ENCODE data around the gene CRYBA1.
"Not testable (repeated sequence)": the region's sequence is repeated elsewhere in the genome, so short reads cannot be mapped to it uniquely, and the experiment has no call there.

CRYBA1 gene

DNA sequence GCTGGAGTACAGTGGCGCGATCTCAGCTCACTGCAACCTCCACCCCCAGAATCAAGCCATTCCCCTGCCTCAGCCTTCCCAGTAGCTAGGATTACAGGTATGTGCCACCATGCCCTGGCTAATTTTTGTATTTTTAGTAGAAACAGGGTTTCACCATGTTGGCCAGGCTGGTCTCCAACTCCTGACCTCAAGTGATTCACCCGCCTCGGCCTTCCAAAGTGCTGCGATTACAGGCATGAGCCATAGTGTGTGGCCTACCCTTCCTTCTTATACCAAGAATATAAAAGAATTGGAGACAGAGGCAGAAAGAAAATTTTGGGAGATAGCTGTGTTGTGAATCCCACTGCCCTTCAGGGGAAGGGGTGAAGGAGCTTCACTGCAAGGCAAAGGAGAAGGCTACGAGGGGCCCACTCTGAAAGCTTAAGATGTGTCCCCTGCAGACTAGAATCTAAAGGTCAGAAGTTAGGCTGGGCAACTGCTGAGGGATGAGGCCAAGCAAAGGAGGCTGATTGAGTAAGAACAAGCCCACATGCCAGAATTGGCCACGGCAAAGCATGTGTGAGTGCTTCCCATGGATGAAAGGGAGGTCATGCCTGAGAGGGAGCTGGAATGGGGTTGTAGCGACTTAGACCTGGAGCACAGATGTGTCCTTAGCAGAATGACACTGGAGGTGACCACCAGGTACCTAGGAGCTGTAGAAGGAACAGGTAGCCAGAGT, 8.4 kb upstream of the CRYBA1 start:
- no peak for DNase-seq

GRCh38 chr17:29240477-29240876, 6.2 kb upstream of the CRYBA1 start:
- DNase-seq: no peak

DNA sequence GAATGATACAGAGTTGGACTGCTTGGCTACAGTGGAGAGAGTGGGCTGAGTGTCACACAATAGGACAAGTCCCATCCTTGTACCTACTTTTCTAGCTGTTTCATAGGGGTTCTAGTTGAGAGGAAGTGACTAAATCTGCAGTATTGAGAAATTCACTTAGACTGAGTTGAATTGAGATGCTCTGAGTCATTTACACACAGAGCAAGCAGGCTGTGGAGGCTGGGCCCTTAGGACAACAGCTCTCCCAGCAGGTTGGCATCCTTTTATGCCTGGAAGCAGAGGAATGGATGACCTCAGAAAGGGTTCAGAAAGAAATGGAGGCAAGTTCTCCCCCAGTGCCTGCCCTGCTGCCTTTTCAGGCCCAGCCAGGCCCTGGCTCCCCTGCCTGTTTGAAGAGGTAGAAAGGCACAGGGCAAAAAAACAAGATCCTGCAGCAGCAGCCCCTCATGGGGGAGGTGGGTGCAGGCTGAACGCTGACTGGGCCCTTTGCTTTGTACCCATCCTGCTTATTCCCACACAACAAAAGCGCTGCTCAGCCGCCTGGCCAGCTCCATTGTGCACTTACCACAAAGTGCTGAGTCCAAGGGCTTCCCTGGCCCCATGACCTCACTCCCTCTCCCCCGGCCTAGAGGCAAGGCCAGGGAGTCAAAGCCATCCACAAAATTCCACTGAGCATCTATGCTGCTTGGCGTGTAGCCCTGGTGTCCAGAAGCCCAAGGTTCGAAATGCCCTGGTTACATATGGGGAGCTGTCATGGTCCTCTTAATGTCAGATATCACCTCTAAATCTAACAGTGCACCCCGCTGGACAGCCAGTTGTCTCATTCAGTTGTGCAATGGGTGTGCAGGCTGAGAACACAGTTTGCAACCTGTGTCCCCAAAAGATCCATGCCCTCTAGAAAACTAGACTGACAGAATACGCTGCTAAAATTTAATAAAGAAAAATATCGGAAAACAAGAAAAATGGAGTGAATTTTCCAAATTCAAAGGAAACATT, 5.4 kb upstream of the CRYBA1 start:
- peak; percentile 87 to 95 for DNase-seq

- DNase-seq: no peak
Observed at GRCh38 chr17:29242051-29242450, 4.6 kb upstream of the CRYBA1 start.

- no peak for DNase-seq
Observed at GRCh38 chr17:29242790-29243189, 3.9 kb upstream of the CRYBA1 start.

DNA sequence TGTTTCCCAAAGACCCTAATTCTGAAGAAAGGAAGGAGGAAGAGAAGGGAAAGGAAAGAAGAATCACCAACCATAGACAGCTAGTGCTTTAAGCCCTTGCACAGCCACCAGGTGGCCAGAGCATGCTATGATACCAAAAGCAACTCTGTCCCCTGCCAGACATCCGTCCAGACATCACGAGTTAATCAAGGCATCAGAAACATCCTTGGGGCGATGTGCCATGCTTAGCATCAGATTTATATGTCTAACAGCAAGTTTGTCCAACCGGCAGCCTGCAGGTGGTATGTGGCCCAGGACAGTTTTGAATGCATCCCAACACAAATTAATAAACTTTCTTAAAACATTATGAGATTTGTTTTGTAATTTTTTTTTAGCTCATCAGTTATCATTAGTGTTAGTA, 2.9 kb upstream of the CRYBA1 start:
- no peak for DNase-seq

- DNase-seq: no peak
Observed at GRCh38 chr17:29245401-29245800, 1.3 kb upstream of the CRYBA1 start.

DNA sequence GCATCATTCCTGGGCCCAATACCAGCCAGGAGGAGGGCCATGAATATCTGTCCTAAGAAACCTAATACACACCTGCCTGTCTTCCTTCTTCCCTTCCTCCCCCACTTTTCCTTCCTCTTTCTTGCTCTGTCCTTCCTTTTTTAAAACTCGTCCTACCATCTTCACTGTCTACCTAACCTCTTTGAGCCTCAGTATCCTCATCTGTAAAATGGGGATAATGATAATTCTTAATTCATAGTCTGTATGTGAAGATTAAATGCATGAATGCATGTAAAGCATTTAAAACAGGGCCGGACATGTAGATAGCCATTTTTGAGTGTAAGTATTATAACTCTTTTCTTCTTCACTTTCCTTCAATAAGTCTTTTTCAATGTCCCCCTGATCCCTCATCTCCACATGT, 560 bp downstream of the CRYBA1 start:
- no peak for DNase-seq

DNA sequence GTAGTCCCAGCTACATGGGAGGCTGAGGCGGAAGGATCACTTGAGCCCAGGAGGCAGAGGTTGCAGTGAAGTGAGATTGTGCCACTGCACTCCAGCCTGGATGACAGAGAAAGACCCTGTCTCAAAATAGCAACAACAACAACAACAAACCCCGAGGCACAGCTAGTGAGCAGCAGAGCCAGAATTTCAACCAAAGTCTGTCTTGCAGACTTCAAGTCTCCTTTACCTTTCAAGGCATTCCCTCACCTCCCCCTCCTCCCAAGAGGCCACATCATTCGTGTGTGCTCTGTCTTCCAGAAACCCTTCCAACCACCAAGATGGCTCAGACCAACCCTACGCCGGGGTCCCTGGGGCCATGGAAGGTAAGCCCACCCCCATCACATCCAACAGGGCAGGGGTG, 2.2 kb downstream of the CRYBA1 start:
- DNase-seq: no peak

DNA sequence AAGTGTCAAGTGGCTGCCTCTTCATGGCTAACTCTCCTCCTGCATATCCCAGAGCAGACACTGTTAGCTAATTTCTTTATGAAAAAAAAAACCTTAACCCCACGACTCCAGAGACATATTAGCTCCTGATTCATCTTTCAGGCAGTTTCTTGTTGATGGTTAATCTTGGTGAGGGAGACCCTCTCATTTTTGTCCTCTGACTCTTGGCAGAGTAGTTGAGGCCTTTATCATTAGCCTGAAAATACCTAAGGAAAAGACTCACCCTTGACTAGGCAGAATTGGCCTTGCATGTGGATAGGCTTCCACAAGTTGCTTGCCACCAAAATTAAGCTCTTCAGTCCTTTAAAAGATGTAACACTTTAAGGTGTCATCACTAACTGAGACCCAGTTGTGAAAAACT, 4.0 kb downstream of the CRYBA1 start:
- no peak for DNase-seq

GRCh38 chr17:29251184-29251583, 4.5 kb downstream of the CRYBA1 start:
- peak in 1 of 2 donors; percentile 39 for DNase-seq

GRCh38 chr17:29252101-29252791, 5.6 kb downstream of the CRYBA1 start:
- DNase-seq: no peak

GRCh38 chr17:29253037-29253436, 6.4 kb downstream of the CRYBA1 start:
- no peak for DNase-seq

- DNase-seq: peak; percentile 73 to 79
Observed at GRCh38 chr17:29255926-29256522, 9.4 kb downstream of the CRYBA1 start.

DNA sequence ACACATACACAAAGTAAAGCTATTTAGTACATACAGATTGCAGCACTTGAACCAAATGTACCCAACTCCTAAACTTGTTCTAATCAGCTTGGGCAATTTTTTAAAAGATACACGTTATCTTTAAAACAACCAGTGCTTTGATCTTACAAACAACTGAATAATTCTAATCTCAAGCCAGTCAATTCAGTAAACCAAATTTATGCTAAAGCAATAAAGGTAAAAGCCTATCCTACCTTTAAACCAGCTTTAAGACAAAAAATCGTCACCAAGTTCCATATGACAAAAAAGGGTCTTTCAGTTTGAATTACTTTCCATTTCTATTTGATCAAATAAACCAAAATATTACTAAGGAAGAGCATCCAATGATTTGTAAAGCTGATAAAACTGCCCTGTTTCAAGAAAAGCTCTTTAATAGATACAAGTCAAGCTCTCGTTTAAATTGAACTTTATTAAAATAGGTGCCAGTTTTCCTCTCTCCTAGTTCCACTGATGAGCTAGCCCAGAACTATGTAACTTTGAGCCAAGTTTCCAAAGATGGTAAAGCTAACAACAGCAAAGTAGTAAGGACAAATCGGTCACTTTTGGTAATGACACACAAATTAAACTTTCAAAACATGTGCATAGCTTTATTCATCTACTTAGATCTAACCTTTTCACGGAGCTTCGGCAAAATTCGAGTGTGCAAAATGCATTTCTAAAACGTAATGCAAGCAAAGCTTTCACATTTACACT, 10.2 kb downstream of the CRYBA1 start:
- no peak for DNase-seq

- peak; percentile 73 to 83 for DNase-seq
Observed at GRCh38 chr17:29257756-29258155, 11.1 kb downstream of the CRYBA1 start.

DNA sequence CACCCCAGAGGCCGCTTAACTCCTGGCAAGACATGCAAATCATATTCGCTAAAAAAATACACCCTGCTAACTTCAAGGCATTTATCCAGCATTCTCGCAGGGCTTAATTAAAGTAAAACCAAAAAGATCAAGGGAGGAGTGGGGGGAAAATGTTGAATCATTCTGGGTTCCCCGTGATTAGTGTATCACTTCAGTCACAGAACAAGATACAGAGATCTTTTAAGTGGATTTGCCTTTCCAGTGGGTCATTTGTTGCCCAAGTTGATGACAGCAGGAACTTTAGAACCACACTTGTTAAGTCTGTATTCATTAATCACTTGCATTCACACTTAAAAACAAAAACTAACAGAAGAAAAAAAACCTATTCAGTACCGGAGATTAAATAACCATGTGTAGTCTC, 17.3 kb downstream of the CRYBA1 start:
- DNase-seq: no peak

GRCh38 chr17:29271980-29272379, 25.3 kb downstream of the CRYBA1 start:
- DNase-seq: not testable (repeated sequence)

GRCh38 chr17:29273924-29274323, 27.3 kb downstream of the CRYBA1 start:
- no peak for DNase-seq

GRCh38 chr17:29278692-29279091, 32.0 kb downstream of the CRYBA1 start:
- DNase-seq: no peak

- DNase-seq: no peak
Observed at GRCh38 chr17:29279397-29280070, 32.9 kb downstream of the CRYBA1 start.

DNA sequence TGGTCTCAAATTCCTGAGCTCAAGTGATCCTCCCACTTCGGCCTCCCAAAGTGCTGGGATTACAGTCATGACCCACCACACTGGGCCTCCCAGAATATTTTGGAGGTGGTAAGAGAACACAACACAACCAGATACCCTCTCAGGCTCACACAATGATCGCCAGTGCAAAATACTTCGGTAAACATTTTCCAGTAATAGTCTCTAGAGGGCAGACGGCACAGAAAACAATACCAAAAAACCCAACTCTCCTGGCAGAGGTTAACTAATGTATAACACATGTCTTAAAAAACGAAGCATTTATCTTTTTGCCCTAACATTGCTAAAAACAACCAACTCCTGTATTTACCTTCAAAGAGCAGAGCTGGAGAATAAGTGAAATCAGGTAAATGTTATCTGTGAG, 36.8 kb downstream of the CRYBA1 start:
- no peak for DNase-seq

Measured in inflammatory macrophage treated with lipopolysaccharide for 1 hour (primary cell).